Mucosa of descending colon (tissue), 3 donors: ENCODE measurements around the gene DUS4L. TPM values are rescaled to one million over a fixed set of nuclear protein-coding genes. Genes with fewer than 3 reads are reported as not detected.
"Not testable (repeated sequence)": the region's sequence is repeated elsewhere in the genome, so short reads cannot be mapped to it uniquely, and the experiment has no call there.

ENCODE experiments used
- ATAC-seq: fragments of 200-7000 bp; cut with Tn5 transposase; one replicate; pipeline ENCODE4 v1.9.1; 2020; ENCODE audit warnings: mild to moderate bottlenecking, moderate library complexity
- DNase-seq, 3 donors: peaks; one replicate each; pipeline ENCODE4 v3.0.0-alpha.2; 2020
- H3K36me3 ChIP-seq: fragments of 200-600 bp; one replicate; pipeline ENCODE4 v1.8.0; 2021; ENCODE audit warnings: low read depth, mild to moderate bottlenecking
- H3K4me1 ChIP-seq: fragments of 200-600 bp; one replicate; pipeline ENCODE4 v1.8.0; 2021; ENCODE audit warnings: low read depth, mild to moderate bottlenecking
- H3K4me3 ChIP-seq: fragments of 200-600 bp; one replicate; pipeline ENCODE4 v1.8.0; 2021; ENCODE audit warnings: mild to moderate bottlenecking
- H3K9me3 ChIP-seq: fragments of 200-600 bp; one replicate; pipeline ENCODE4 v1.8.0; 2021; ENCODE audit warnings: mild to moderate bottlenecking
- intact Hi-C, 2 donors: fragments of 100-400 bp; cut with DNase I in 1 of 2; cut with micrococcal nuclease in 1 of 2; formaldehyde crosslinking; loops; one replicate each; pipeline versions ENCODE4 v1.11.0 to v1.11.1; 2022; cut with DNase I, micrococcal nuclease
- total RNA-seq, 3 donors: library from RNA; stranded (reverse); fragmentation: NEBNext Ultra II Directional in 2 of 3; extraction: Animal tissue kit (Norgen Biotek cat#: 25700) in 2 of 3; gene quantifications; one replicate each; pipeline versions ENCODE4 v1.2.1 to v1.2.4, GENCODE V29; 2021 to 2023
- TF ChIP-seq, protein P1 (sequence below): fragments of 200-600 bp; IDR thresholded peaks from one replicate; pipeline ENCODE4 v1.8.0; 2022; ENCODE audit warnings: antibody characterized with exemption, mild to moderate bottlenecking
- donor health status: DM: no; HTN: no; CAD: no; lungs with moderate emphysema.
- donor health status: DM: no; HTN: no; CAD: no.
- donor health status: DM: no; HTN: yes; CAD: no.

DUS4L gene
- total RNA-seq, 3 donors from 2014 or later = 5.2 to 7.0 (median 7.0) TPM

DNA sequence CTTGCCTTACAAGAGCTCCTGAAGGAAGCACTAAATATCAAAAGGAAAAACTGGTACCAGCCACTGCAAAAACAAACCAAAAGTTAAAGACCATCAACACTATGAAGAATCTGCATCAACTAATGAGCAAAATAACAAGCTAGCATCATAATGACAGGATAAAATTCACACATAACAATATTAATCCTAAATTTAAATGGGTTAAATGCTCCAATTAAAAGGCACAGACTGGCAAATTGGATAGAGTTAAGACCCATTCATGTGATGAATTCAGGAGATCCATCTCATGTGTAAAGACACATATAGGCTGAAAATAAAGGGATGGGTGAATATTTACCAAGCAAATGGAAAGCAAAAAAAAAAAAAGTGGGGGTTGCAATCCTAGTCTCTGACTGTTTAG lies 29.6 kb upstream of the DUS4L start:
- TF ChIP-seq, protein P1, sequence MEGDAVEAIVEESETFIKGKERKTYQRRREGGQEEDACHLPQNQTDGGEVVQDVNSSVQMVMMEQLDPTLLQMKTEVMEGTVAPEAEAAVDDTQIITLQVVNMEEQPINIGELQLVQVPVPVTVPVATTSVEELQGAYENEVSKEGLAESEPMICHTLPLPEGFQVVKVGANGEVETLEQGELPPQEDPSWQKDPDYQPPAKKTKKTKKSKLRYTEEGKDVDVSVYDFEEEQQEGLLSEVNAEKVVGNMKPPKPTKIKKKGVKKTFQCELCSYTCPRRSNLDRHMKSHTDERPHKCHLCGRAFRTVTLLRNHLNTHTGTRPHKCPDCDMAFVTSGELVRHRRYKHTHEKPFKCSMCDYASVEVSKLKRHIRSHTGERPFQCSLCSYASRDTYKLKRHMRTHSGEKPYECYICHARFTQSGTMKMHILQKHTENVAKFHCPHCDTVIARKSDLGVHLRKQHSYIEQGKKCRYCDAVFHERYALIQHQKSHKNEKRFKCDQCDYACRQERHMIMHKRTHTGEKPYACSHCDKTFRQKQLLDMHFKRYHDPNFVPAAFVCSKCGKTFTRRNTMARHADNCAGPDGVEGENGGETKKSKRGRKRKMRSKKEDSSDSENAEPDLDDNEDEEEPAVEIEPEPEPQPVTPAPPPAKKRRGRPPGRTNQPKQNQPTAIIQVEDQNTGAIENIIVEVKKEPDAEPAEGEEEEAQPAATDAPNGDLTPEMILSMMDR = no peak
- Histone ChIP-seq H3K4me3 (no peak overlapping the region), H3K36me3 (no peaks in the 10 kb centered on the region), H3K9me3 (no peaks in the 10 kb centered on the region), H3K4me1 (peaks cover 7% of the 10 kb centered on the region)
- intact Hi-C loops = no loop called here
- ATAC-seq (no peak), DNase-seq (no peak)

- H3K4me1 ChIP-seq, DNase-seq, H3K9me3 ChIP-seq, intact Hi-C loops, ATAC-seq, H3K4me3 ChIP-seq, H3K36me3 ChIP-seq: not testable (repeated sequence)
These were observed 26.5 kb upstream of the DUS4L start for GRCh38 chr7:107537228-107537627.

- Histone ChIP-seq H3K4me1 (peaks cover 7% of the 10 kb centered on the region), H3K4me3 (no peak overlapping the region), H3K9me3 (no peaks in the 10 kb centered on the region), H3K36me3 (no peaks in the 10 kb centered on the region)
- TF ChIP-seq, protein P1 = no peak
- intact Hi-C loops = no loop called here
- peak in 1 of 3 donors; percentile 50 for DNase-seq
- peak; percentile 99 for ATAC-seq
These were observed 25.8 kb upstream of the DUS4L start for GRCh38 chr7:107538001-107538400.

- TF ChIP-seq, protein P1 = no peak
- H3K4me1 ChIP-seq = peaks cover under 1% of the 10 kb centered on the region
- H3K4me3 ChIP-seq = no peak overlapping the region
- intact Hi-C loops = no loop called here
- DNase-seq (no peak), ATAC-seq (no peak)
- peaks cover 16% of the 10 kb centered on the region for H3K9me3 ChIP-seq
- no peaks in the 10 kb centered on the region for H3K36me3 ChIP-seq
These were observed 20.3 kb upstream of the DUS4L start for GRCh38 chr7:107543338-107543993.

DNA sequence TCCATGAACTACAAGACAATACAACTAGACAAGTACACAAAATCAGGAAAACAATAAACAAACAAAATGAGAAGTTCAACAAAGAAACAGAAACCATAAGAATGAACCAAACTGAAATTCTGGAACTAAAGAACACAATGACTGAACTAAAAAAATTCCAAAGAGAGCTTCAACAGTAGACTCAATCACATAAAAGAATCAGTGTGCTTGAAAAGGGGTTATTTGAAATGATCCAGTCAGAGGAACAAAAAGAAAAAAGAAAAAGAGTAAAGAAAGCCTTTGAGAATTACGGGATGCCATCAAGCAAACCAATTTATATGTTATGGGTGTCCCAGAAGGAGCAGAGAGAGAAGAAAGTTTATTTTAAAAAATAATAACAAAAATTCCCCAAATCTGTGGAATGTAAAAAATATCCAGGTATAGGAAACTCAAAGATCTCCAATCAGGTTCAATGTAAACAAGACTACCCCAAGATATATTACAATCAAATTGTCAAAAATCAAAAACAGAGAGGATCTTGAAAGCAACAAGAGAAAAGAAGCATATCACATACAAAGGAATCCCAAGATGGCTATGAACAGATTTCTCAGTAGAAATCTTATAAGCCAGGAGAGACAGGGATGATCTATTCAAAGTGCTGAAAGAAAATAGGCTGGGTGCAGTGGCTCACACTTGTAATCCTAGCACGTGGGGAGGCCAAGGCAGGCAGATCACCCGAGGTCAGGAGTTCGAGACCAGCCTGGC lies 18.8 kb upstream of the DUS4L start:
- Histone ChIP-seq H3K4me1 (no peaks in the 10 kb centered on the region), H3K4me3 (no peak overlapping the region), H3K9me3 (peaks cover 16% of the 10 kb centered on the region), H3K36me3 (no peaks in the 10 kb centered on the region)
- ATAC-seq (no peak), DNase-seq (no peak)
- intact Hi-C loops = no loop called here
- TF ChIP-seq, protein P1 = no peak

DNA sequence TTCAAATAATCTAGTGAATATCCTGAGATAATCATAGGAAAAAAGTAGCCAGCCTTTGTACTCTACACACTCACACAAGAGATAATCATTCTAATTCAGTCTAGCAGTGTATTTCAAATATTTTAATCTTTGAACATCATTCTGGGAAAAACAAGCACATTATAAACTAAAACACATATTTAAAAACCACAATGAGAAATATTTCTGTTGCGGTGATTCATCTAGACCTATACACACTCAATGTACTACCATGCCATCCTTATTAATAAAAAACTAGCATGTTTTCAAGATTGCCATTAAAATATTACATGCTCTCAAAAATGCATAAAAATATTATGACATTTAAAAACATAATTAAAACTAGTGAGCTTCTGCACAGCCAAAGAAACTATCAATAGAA lies 11.8 kb upstream of the DUS4L start:
- no peak for DNase-seq
- no peak overlapping the region for H3K4me3 ChIP-seq
- no peaks in the 10 kb centered on the region for H3K9me3 ChIP-seq
- TF ChIP-seq, protein P1 = no peak
- no peak for ATAC-seq
- intact Hi-C loops = no loop called here
- H3K36me3 ChIP-seq = no peaks in the 10 kb centered on the region
- no peaks in the 10 kb centered on the region for H3K4me1 ChIP-seq
